ENCODE results near the gene FOLR1.
"Not testable (repeated sequence)": the region's sequence is repeated elsewhere in the genome, so short reads cannot be mapped to it uniquely, and the experiment has no call there.

Gene FOLR1

DNA sequence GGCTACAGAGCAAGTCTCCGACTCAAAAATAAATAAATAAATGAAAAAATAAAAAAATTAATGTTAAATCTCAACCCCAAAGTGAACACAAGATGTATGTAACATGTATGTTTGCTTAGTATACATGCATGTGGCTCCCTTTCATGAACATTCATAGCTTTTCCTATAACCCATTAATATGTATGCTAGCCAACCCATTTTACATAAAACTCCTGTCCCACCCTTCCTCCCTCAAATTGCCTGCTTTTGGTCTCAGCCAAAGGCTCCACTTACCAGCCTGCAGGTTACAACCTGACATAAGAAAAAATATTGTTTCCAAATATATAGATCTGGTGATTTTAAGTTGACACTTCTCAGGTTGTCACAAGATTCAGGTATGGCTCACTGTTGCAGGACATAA is 3.7 kb upstream of the FOLR1 start:
- DNase-seq, result no peak

DNA sequence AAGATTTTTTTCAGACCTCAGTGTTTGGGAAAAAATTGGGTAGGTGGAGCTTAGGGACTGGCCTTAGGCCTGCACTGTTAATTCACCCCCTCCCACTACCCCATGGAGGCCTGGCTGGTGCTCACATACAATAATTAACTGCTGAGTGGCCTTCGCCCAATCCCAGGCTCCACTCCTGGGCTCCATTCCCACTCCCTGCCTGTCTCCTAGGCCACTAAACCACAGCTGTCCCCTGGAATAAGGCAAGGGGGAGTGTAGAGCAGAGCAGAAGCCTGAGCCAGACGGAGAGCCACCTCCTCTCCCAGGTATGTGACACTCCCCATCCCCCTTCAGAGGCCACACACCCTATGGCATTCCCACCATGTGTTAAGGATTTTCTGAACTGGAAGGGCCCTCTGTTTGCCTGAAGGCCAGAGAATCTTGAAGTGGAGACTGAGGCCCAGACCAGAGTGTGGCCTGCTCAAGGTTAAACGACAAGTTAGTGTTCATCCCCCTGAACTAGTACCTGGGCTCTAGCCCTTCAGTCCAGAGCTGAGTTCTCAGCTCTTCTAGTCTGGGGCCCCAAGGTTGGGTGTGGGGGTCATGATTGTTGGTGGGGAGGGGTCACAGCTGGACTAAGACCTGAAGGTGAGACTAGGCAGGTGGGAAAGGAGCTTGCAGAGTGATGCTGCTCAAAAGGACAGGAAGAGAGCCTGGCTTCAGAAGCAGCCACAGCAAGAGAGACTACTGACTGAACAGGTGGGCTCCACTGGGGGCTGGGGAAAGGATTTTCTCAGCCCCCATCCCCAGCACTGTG is 2.3 kb upstream of the FOLR1 start:
- DNase-seq, result no peak

DNA sequence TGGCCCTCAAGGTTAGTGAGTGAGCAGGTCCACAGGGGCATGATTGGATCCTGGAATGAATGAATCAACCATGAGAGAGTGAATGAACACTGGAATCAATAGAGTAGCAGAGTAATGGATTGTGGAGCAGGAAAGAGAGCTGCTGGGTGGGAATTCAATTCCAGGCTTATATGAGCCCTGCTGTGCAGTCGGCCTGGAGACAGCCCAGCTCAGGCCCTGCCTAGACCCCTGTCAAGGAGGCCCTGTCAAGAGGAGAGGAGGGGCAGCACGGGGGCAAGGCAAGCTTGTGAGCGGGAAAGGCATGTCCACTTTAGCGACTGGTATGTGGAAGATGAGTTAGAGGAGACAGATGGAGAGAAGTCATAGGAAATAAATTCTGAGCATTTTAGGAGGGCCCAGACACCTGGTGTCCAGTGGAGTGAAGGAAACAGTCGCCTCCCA is 1.3 kb upstream of the FOLR1 start:
- DNase-seq, result no peak

- DNase-seq, result no peak
Observed at GRCh38 chr11:72195518-72196270, 3.8 kb downstream of the FOLR1 start.

- DNase-seq, result not testable (repeated sequence)
Observed at GRCh38 chr11:72201445-72201844, 9.5 kb downstream of the FOLR1 start.

DNA sequence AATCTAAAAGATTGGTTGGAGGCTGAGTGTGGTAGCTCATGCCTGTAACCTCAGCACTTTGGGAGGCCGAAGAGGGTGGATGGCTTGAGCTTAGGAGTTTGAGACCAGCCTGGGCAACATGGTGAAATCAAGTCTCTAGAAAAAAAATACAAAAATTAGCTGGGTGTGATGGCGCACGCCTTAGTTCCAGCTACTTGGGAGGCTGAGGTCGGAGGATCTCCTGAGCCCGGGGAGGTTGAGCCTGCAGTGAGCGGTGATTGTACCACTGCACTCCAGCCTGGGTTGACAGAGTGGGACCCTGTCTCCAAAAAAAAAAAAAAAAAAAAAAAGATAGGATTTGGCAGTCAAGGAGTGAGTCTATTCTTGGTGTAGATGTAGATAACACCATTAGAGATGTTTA is 10.6 kb downstream of the FOLR1 start:
- no peak for DNase-seq

DNA sequence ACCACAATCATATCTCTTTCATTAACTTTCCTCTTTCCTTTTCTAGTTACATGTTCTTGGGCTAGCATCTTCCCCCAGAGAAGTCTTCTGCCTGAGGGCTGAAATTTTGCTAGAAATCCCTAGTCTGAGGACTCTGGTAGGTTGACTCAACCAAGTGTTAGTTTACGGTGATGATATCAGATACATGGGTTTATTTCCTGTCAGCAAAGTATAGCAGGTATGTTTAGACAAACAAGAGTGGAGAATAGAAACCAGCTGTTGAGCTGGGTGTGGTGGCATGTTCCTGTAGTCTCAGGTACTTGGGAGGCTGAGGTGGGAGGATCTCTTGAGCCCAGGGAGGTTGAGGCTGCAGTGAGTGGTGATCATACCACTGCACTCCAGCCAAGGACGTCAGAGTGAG is 11.2 kb downstream of the FOLR1 start:
- DNase-seq, result no peak

- DNase-seq, result no peak
Observed at GRCh38 chr11:72204886-72205285, 12.9 kb downstream of the FOLR1 start.

DNA sequence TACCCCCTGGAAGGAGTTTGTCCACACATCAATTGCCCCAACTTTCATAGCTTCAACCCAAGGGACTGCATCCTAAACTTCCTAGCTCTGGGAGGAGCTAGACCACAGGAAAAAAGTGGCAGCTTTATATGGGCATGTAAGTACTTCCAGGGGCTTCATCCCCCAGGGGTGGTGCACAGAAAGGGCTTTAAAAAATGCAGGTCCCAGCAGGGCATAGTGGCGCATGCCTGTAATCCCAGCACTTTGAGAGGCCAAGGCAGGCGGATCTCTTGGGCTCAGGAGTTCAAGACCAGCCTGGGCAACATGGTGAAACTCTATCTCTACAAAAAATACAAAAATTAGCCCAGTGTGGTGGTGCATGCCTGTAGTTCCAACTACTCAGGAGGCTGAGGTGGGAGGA is 14.9 kb downstream of the FOLR1 start:
- not testable (repeated sequence) for DNase-seq

DNA sequence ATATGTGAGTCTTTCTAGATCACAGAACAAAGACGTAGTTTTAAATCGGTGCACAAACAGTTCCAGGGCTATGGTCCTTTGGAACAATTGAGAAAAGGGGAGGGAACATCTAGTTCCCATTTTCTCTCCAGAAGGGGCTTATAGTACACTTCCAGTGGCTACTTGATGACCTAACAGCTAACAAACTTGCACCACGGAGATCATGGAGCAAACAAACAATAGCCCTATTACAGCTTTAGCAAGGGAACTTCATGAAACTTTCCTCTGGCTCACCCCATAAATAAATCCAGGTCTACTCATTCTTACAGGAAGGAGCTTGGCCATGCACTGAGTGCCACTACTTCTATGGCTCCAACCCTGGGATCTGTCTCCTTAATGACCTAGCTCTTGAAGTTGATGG is 16.3 kb downstream of the FOLR1 start:
- DNase-seq, result no peak

DNA sequence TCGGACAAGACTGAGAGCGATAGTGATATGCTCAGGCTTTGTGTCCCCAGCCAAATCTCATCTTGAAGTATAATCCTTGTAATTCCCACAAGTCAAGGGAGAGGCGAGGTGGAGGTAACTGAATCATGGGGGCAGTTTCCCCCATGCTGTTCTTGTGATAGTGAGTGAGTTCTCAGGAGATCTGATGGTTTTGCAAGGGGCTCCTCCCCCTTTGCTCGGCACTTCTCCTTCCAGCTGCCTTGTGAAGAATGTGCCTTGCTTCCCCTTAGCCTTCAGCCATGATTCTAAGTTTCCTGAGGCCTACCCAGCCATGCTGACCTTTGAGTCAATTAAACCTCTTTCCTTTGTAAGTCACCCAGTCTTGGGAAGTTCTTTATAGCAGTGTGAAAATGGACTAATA is 17.2 kb downstream of the FOLR1 start:
- no peak for DNase-seq

DNA sequence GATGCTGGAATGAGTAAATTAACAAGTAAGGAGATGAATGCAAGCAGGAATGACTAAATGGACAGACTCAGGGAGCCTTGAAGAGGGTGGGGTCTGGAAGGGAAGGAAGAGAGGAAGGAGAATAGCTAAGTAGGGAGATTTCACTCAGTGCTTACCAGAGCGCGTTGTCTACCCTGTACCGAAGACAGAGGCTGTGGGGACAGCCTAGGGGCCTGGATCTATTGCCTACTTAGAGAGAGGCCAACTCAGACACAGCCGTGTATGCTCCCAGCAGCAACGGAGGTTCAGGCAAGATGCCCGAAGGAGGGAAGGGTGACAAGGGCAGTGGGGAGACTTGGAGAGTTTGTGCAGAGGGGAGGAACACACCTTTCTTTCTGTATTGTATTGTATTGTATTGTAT is 24.7 kb downstream of the FOLR1 start, which contains the start of gene FOLR2:
Gene FOLR2, plus strand, starts transcription at position 157 of the 400 bp plus-strand sequence. CDS start 1,791 bp downstream, outside the sequence.
- DNase-seq, result no peak

DNA sequence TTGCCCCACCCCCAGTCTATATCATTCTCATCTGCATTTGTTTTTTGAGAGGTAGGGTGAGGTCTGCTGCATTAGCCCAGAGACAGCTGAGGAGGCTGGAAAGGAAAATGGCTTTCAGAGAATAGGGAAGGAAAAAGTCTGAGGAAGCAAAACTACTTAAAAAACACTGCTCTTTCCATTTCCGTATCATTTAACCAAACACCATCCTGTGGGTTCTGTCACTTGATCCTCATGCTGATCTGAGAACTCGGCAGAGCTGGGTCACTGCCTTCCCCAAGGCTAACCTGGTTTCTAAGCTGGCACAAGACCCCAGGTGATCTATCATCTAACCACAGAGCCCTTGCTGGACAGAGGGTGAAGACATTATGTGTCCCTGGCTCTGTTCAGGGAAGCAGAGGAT is 25.9 kb downstream of the FOLR1 start:
- peak; percentile 14 for DNase-seq

GRCh38 chr11:72218251-72218745 is 26.4 kb downstream of the FOLR1 start:
- DNase-seq, result no peak

DNA sequence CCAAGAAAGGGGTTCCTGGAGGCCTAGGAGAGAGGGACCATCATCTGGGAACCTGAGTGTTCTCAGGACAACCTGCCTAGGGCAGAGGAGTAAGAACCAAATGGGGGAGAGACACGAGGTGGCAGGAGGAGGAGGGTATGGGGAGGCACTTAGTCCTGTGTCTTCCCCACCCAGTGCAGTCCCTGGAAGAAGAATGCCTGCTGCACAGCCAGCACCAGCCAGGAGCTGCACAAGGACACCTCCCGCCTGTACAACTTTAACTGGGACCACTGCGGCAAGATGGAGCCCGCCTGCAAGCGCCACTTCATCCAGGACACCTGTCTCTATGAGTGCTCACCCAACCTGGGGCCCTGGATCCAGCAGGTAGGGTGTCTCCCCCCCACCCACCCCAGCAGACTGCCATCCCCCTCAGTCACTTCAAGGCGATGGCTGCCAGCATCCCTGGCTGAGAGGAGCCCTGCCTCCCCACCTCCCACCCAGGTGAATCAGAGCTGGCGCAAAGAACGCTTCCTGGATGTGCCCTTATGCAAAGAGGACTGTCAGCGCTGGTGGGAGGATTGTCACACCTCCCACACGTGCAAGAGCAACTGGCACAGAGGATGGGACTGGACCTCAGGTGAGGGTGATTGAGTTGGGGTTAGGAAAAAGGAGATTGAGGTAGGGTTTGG is 28.9 kb downstream of the FOLR1 start:
- DNase-seq, result no peak

DNA sequence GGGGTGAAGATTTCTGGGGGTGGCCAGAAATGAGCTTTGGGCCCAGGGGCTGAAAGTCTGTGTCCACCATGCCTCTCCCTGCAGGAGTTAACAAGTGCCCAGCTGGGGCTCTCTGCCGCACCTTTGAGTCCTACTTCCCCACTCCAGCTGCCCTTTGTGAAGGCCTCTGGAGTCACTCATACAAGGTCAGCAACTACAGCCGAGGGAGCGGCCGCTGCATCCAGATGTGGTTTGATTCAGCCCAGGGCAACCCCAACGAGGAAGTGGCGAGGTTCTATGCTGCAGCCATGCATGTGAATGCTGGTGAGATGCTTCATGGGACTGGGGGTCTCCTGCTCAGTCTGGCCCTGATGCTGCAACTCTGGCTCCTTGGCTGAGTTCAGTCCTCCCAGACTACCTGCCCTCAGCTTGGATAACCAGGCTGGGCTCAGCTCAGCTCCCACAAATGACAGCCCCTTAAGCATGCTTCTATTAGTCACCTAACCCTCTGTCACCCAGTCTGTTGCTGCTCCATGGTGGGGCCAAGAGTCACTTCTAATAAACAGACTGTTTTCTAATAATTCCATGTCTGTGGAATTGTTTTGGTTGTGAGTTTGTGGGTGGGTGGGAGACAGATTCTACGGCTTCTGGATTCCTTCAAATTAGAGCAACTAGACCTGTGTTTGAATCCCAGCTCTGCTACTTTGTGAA is 29.6 kb downstream of the FOLR1 start:
- DNase-seq, result no peak

DNA sequence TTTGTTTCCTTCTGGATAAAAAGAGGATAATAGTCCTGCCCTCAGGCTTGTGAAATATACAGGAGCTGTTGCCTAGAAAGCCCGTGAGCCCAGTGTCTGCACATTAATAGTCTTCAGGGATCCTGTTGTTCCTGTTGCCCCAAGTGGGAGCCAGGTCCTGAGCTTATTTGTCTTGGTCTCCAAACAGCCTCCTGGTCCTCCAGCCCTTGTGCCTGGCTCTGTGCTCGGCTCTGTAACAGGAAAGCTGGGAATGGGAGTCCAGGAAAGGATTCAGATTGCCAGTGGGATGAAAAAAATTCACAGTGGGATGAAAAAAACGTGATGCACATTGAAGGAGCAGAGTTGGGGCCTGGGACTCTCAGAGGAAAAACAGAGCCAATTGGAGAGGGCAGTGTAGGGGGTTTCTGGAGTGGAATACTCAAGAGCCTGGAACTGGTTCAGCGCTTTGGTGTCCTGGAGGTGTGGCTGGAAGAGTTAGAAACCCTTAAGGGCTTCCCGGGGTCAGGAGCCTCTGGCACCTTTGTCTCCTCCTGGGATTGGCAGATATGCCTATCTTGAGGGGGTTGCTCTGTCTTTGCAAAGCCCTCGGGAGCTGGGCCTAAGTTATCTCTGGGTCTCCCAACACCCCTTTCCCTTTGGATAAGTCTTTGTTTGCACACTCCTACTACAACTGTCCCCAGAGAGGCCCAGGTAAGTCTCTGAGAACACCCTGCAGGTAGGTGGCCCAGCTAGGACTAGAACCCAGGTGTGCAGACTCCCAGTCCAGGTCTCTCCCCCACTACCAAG is 30.4 kb downstream of the FOLR1 start:
- DNase-seq, result no peak

DNA sequence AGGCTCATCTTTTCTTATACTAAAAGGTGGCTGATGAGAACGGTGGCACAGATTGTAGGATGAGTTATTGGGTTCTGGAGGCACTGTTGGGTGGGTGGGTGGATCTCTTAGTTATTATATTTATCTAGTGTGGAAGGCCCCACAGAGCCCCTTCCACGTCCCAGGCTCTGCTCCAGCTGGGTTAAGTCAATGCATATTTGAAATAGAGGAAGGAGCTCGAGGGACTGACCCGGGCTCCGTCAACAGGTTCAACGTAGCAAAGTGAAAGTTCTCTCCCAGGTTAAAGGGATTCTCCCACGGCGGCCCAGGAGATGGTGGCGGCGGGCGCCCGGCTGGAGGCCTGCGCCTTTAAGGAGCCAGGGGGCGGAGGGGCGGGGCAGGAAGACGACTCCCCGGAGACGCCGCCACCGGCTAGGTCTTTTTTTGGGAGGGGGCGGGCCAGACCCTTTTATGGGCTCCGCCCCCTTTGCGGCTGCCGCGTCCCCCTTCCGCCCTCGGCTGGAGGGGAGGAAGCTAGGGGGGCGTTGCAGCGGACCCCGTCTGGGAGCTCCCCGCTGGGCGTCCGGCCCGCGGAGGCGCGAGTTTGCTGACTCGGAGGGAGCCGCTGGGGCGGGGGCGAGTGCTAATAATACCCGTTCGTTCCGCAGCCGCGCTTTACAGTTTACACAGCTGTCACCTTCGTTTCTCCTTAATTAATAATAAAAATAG is 31.1 kb downstream of the FOLR1 start:
- DNase-seq, result peak; percentile 84

- DNase-seq, result peak; percentile 44
Observed at GRCh38 chr11:72223615-72224563, 31.9 kb downstream of the FOLR1 start.
